ENCODE measurements around the gene DDX51.

Gene DDX51

DNA sequence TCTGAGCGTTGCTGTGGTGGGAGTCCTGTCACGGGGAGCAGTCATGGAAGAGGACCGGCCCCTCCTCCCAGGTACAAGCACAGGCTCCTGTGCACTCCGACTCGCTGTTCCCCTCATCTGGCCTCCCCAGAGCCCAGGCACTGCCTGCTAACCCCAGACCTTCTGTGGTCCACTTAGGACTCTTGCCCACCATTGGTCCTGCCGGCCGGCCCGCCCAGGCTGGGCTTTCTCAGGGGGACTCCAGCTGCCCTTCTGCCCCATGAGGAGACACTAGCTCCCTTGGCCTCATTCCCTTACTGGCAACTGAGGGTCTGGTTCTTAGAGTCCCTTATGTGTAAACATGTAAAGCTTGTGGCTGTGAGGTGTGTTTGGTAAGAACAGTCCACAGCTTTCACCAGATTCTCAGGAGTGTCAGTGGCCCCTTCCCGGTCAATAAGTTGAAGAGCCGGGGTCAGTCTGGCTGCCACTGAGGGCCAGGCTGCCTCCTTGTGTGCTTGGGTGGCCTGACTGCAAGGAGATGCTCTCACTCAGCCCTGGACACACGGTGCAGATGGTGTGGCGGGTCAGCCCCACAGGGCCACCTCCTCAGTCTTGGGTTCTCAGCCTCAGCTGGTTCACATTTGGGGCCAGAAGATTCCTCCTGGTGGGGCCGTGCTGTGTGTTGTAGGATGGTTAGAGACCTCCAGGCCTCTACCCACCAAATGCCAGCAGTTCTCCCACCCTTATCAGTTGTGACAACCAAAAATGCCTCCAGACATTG is 43.6 kb downstream of the DDX51 start:
- peaks cover 18% of the 10 kb centered on the region; the same call in 1 of the 2 replicates for H3K36me3 ChIP-seq (ENCODE audit: insufficient read depth, low read length)
- no peak overlapping the region for H3K4me2 ChIP-seq (ENCODE audit: low read depth, low read length, poor library complexity, severe bottlenecking)
- H3K9me3 ChIP-seq (ENCODE audit: insufficient read depth, low read depth, low read length), result no peaks in the 10 kb centered on the region
- peaks cover 8% of the 10 kb centered on the region; the same call in 1 of the 2 replicates for H3K79me2 ChIP-seq (ENCODE audit: insufficient read depth, low read length)
- H3K4me1 ChIP-seq (ENCODE audit: insufficient read depth, low read length, poor library complexity, severe bottlenecking), result no peaks in the 10 kb centered on the region
- no peak overlapping the region for H3K9ac ChIP-seq (ENCODE audit: low read depth, low read length, poor library complexity, severe bottlenecking)
- H4K20me1 ChIP-seq (ENCODE audit: insufficient read depth, low read length, poor library complexity, severe bottlenecking), result peaks cover 3% of the 10 kb centered on the region
- no peaks in the 10 kb centered on the region; the same call in 1 of the 2 replicates for H3F3A ChIP-seq (ENCODE audit: low read depth)
- no peak overlapping the region for H3K4me3 ChIP-seq (ENCODE audit: low read length, poor library complexity, severe bottlenecking)
- TF ChIP-seq, protein P1, sequence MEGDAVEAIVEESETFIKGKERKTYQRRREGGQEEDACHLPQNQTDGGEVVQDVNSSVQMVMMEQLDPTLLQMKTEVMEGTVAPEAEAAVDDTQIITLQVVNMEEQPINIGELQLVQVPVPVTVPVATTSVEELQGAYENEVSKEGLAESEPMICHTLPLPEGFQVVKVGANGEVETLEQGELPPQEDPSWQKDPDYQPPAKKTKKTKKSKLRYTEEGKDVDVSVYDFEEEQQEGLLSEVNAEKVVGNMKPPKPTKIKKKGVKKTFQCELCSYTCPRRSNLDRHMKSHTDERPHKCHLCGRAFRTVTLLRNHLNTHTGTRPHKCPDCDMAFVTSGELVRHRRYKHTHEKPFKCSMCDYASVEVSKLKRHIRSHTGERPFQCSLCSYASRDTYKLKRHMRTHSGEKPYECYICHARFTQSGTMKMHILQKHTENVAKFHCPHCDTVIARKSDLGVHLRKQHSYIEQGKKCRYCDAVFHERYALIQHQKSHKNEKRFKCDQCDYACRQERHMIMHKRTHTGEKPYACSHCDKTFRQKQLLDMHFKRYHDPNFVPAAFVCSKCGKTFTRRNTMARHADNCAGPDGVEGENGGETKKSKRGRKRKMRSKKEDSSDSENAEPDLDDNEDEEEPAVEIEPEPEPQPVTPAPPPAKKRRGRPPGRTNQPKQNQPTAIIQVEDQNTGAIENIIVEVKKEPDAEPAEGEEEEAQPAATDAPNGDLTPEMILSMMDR (conservative IDR thresholded peaks at IDR 0.05; ENCODE audit: low read length), result no peak
- no peak for TF ChIP-seq EZH2phosphoT487 (IDR thresholded peaks at IDR 0.05; ENCODE audit: borderline replicate concordance)
- no peaks in the 10 kb centered on the region for H3K9me2 ChIP-seq (replicated peaks; ENCODE audit: low read depth, low read length)
- H2AFZ ChIP-seq (ENCODE audit: low read length), result no peak overlapping the region
- H3K27me3 ChIP-seq (ENCODE audit: insufficient read depth, low read length, poor library complexity, severe bottlenecking), result no peaks in the 10 kb centered on the region

DNA sequence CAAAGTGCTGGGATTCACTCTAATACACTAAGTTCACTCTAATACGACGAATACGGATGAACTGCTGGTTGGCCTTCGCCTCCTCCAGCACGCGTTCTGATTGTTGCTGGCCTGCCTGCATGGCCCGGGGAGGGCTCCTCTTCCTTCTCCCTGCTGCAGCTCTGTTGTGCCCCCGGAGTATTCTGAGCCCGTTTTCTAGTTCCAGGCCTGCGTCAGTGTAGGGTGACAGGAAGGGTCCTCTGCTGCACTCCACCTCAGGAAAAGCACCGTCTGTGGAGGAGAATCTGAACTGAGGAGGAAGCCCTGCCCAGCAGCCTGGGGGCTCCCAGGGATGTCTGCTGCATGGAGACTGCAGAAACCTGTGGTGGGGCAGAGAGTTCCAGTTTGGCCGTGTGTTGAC is 44.4 kb downstream of the DDX51 start:
- no peak overlapping the region for H3K9ac ChIP-seq (ENCODE audit: low read depth, low read length, poor library complexity, severe bottlenecking)
- H3K27me3 ChIP-seq (ENCODE audit: insufficient read depth, low read length, poor library complexity, severe bottlenecking), result no peaks in the 10 kb centered on the region
- no peaks in the 10 kb centered on the region for H3K9me3 ChIP-seq (ENCODE audit: insufficient read depth, low read depth, low read length)
- no peak overlapping the region for H3K4me3 ChIP-seq (ENCODE audit: low read length, poor library complexity, severe bottlenecking)
- peaks cover 8% of the 10 kb centered on the region; the same call in 1 of the 2 replicates for H3K79me2 ChIP-seq (ENCODE audit: insufficient read depth, low read length)
- peaks cover 13% of the 10 kb centered on the region; the same call in 1 of the 2 replicates for H3K36me3 ChIP-seq (ENCODE audit: insufficient read depth, low read length)
- TF ChIP-seq EZH2phosphoT487 (IDR thresholded peaks at IDR 0.05; ENCODE audit: borderline replicate concordance), result no peak
- TF ChIP-seq, protein P1 (conservative IDR thresholded peaks at IDR 0.05; ENCODE audit: low read length), result no peak
- H3K4me2 ChIP-seq (ENCODE audit: low read depth, low read length, poor library complexity, severe bottlenecking), result no peak overlapping the region
- no peak overlapping the region for H2AFZ ChIP-seq (ENCODE audit: low read length)
- no peaks in the 10 kb centered on the region; the same call in 1 of the 2 replicates for H3F3A ChIP-seq (ENCODE audit: low read depth)
- peaks cover 3% of the 10 kb centered on the region for H4K20me1 ChIP-seq (ENCODE audit: insufficient read depth, low read length, poor library complexity, severe bottlenecking)
- H3K4me1 ChIP-seq (ENCODE audit: insufficient read depth, low read length, poor library complexity, severe bottlenecking), result no peaks in the 10 kb centered on the region
- no peaks in the 10 kb centered on the region for H3K9me2 ChIP-seq (replicated peaks; ENCODE audit: low read depth, low read length)

DNA sequence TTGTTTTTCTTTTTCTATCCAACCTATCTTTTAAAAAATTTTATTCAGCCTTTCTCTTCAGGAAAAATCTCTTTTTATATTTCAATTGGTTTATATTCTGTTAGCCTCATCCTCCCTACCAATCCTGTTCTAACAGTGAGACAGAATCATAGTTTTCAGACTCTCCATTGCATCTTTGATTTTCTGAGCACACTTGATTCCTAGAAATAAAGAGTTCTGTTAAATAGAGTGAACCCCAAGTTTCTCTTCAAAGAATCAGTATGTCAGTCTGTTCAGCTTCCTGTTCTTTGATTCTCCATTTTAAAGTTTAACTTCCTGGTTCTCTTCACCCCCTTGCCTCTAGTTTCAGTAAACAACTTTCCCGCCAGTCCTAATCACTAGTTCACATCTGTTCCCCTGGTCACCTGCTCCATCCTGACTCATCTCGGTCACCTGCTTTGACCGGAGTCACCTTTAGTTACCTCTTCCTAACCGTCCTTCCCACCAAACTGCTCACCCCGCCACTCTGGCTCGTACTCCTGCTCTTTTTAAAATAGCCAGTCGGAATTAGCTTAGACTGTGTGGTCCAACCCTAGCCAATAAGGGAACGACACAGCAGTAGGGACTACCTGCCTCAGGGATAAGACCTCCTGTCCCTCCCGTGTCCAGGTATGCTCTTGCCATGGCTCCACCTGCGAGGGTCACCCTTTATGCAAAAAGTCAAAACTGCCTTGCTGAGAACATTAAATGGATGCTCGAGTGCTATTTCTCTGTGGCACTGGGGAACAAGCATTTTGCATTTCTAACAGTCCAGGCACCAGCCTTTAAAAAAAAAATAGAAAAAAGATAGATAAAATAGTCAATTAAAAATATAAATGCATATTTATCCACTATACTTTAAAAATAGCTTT is 48.4 kb downstream of the DDX51 start:
- Histone ChIP-seq H3K27me3 (ENCODE audit: insufficient read depth, low read length, poor library complexity, severe bottlenecking) (no peaks in the 10 kb centered on the region), H3K4me2 (ENCODE audit: low read depth, low read length, poor library complexity, severe bottlenecking) (no peak overlapping the region), H3K9ac (ENCODE audit: low read depth, low read length, poor library complexity, severe bottlenecking) (no peak overlapping the region), H3K36me3 (ENCODE audit: insufficient read depth, low read length) (peaks cover 13% of the 10 kb centered on the region; the same call in 1 of the 2 replicates), H3K4me1 (ENCODE audit: insufficient read depth, low read length, poor library complexity, severe bottlenecking) (no peaks in the 10 kb centered on the region), H2AFZ (ENCODE audit: low read length) (no peak overlapping the region), H3F3A (ENCODE audit: low read depth) (no peaks in the 10 kb centered on the region; the same call in 1 of the 2 replicates), H3K4me3 (ENCODE audit: low read length, poor library complexity, severe bottlenecking) (no peak overlapping the region), H3K9me2 (replicated peaks; ENCODE audit: low read depth, low read length) (no peaks in the 10 kb centered on the region), H4K20me1 (ENCODE audit: insufficient read depth, low read length, poor library complexity, severe bottlenecking) (peaks cover 3% of the 10 kb centered on the region), H3K79me2 (ENCODE audit: insufficient read depth, low read length) (peaks cover 8% of the 10 kb centered on the region; the same call in 1 of the 2 replicates), H3K9me3 (ENCODE audit: insufficient read depth, low read depth, low read length) (no peaks in the 10 kb centered on the region)
- TF ChIP-seq, protein P1 (conservative IDR thresholded peaks at IDR 0.05; ENCODE audit: low read length), result no peak
- TF ChIP-seq EZH2phosphoT487 (IDR thresholded peaks at IDR 0.05; ENCODE audit: borderline replicate concordance), result no peak
